Activated gamma-delta T cell treated with anti-CD3 and anti-CD28 coated beads, Interleukin-2, amount 50 U/mL, for 16 hours (primary cell): ENCODE data around the gene DEPDC1.
"Not testable (repeated sequence)": the region's sequence is repeated elsewhere in the genome, so short reads cannot be mapped to it uniquely, and the experiment has no call there.

Experiments used
- DNase-seq: peaks from one replicate; pipeline ENCODE4 v3.0.0-alpha.2; 2020; ENCODE audit warnings: low read depth

The DEPDC1 gene

GRCh38 chr1:68478662-68479061, 18.2 kb downstream of the DEPDC1 start:
- DNase-seq, result no peak

DNA sequence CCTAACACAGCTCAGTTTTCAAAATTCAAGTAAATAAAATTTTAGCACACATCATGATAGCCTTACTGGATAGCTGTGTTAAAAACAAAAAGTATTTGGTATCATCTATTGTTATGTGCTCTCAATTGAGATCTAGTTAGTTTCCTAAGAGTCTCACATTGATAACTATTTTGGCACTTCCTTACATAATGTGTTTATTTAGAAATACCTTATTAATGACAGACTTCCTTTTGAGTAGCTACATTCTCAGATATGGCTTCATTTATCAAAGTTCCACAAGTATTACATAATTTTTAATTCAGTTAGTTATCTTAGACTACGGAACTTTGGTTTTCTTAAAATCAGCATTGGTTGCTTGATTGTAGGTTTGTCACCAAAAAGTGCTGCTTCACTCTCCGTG, 20.3 kb downstream of the DEPDC1 start:
- not testable (repeated sequence) for DNase-seq

DNA sequence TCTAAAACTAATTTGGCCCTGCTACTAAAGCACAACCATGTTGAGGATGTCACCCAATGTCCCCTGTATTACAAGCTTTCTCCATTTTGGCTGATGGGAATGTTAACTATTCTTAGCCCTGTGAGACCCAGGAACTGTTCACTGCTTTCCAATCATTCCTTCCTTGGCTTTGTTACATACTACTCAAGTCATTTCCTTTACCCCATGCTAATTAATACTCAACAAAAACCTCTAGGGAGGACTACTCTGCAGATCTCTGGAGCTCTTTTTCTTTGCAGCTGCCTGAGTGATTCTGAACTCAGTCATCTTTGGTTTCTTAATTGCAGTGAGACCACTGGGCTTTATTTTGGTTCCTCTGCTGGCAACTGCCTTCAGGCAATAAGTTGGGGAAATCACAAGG, 23.8 kb downstream of the DEPDC1 start:
- DNase-seq, result no peak

DNA sequence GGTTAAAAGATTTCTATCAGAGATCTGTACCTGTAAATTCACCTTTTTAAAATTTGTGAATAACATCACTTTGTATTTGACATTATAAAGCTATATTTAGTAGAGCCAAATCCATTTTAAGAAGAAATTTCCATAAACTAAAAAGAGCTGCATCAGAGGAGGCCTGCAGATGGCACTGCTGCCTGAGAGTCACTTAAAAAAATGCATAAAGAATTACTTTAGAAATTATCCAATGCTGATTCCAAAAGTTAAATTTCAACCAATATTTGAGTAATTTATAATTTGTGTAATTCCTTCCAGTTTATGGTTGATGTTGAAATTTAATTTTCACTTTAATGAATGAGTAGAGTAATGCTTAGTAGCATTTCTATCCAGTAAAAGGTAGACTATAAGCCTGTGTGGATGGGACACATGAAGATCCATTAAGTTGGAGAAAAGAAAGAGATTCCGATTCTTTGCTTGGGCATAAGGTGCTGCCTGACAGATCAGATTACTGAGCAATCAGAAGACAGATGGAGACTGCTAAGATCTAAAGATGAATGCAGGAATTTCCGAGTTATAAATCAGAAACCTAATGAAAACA, 26.4 kb downstream of the DEPDC1 start:
- DNase-seq, result no peak

- DNase-seq, result no peak
Measured at GRCh38 chr1:68464891-68465290, 32.0 kb downstream of the DEPDC1 start.

- DNase-seq, result no peak
Measured at GRCh38 chr1:68460935-68461334, 35.9 kb downstream of the DEPDC1 start.

DNA sequence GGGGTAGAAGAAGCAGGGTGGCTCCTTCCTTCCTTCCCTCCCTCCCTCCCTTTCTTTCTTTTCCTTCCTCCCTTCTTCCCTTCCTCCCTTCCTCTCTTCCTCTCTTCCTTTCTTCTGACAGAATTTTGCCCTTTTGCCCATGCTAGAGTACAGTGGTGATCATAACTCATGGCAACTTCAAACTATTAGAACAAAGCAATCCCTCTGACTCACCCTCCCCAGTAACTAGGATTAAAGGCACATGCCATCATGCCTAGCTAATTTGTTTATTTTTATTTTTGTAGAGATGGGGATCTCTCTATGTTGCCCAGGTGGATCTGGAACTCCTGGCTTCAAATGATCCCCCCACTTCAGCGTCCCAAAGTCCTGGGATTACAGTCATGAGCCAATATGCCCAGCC, 37.1 kb downstream of the DEPDC1 start:
- no peak for DNase-seq

GRCh38 chr1:68459091-68459490, 37.8 kb downstream of the DEPDC1 start:
- DNase-seq, result no peak

GRCh38 chr1:68456202-68456601, 40.7 kb downstream of the DEPDC1 start:
- no peak for DNase-seq

DNA sequence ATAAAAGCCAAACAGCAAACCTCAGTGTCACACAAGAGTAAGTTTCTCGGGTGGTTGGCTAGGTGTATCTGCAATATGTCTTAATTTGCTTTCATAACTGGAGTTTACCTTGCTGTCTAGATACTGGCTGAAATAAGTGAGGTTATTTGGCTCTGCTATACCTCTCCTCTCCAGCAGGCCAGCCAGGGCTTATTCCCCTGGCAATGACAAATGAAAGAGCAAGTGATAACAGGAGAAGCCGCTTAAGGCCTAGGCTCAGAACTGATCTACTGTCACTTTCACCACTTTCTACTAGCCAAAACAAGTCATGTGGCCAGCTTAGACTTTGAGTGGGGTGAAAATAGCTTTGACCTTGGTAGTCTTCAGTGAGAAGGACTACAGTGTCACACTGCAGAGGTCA, 42.3 kb downstream of the DEPDC1 start:
- DNase-seq, result no peak

GRCh38 chr1:68453060-68453670, 43.7 kb downstream of the DEPDC1 start:
- no peak for DNase-seq

DNA sequence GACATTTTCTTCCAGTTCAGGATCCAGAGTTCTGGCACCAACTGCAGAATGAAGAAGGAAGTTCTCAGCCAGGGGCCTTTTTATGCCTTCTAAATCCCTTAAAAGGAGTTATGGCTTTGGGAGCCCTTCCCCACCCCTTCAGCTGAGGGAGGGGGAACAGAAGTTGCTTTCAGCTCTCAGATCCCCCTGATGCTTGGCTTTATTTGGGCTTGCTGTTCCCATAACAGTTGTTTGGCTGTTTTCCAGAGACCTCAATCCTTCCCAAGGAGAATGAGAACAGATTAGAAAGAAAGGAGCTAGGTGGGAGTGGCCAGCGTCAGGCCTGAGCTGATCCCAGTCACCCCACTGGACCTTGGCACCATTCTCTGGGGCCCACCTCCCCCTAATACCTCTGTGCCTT, 47.0 kb downstream of the DEPDC1 start, which contains the start of gene RPE65:
Gene RPE65, minus strand, starts transcription at position 54 of the 400 bp plus-strand sequence. Its CDS starts 49 bp downstream, at position 5.
- DNase-seq, result no peak

GRCh38 chr1:68448365-68448764, 48.5 kb downstream of the DEPDC1 start:
- DNase-seq, result no peak

GRCh38 chr1:68445709-68446108, 51.2 kb downstream of the DEPDC1 start:
- no peak for DNase-seq

- no peak for DNase-seq
Measured at GRCh38 chr1:68442822-68443556, 53.9 kb downstream of the DEPDC1 start.

- DNase-seq, result no peak
Measured at GRCh38 chr1:68442006-68442405, 54.9 kb downstream of the DEPDC1 start.

DNA sequence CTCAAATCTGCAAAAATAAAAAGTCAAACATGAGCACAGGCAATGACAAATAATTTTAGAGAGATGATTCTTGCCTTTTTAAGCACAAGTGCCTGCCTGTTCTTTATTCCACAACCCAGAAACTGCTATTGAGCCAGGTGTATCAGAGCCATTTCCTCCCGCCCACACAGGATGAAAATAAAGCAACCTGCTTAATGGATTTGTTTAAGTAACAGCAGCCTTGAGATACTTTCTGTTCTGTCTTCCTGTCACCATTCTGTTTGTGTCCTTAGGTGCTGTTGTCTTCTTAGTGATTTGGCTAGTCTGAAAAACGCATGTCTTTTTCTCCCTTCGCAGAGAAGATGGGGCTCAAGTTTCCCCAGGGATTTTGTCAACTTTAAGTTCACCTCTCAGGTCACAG, 58.6 kb downstream of the DEPDC1 start:
- DNase-seq, result no peak

GRCh38 chr1:68433395-68433794, 63.5 kb downstream of the DEPDC1 start:
- DNase-seq, result no peak

DNA sequence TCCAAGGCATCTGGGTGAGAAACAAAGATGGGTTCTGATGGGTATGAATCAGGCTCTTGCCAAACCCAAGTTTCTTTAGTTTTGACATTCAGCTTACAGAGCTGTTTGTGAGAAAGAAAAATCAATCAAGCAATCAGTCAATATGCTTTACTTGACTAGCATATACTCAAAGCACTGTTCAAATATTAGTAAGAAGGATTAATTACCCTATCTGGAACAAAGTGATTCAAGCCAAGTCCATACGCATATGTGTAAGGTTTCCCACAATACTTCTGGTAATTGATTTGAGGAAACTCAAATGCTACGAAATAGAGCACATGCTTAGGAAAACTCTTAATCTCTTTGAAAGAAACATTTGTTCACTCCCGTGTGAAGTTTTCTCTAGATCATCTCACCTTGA, 65.8 kb downstream of the DEPDC1 start:
- DNase-seq, result no peak

GRCh38 chr1:68429233-68429808, 67.6 kb downstream of the DEPDC1 start:
- no peak for DNase-seq

GRCh38 chr1:68426594-68426993, 70.3 kb downstream of the DEPDC1 start:
- no peak for DNase-seq
